CMK (cell line): ENCODE measurements around the gene CDH5.

Experiments used
- DNase-seq: peaks from one replicate; pipeline ENCODE4 v3.0.0-alpha.2; 2010; ENCODE audit warnings: low read depth

The CDH5 gene

DNA sequence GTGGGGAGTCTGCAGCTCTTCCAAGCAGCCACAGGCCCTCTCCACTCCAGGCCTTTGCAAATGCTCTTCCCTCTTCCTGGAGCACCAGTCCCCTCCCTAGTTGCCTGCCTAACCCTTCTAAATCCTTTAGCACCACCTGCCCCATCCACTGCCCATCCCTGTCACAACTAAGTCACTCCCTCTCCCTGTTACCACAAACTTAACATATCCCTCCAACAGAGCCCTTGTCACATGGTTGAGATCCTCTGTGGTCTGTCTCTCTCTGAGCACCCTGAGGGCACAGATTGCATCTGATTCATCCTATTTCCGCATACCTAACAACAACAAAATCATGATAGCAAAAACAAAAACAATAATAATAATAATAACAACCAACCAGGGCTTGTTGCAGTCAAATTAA lies 49.6 kb downstream of the CDH5 start:
- no peak for DNase-seq

DNA sequence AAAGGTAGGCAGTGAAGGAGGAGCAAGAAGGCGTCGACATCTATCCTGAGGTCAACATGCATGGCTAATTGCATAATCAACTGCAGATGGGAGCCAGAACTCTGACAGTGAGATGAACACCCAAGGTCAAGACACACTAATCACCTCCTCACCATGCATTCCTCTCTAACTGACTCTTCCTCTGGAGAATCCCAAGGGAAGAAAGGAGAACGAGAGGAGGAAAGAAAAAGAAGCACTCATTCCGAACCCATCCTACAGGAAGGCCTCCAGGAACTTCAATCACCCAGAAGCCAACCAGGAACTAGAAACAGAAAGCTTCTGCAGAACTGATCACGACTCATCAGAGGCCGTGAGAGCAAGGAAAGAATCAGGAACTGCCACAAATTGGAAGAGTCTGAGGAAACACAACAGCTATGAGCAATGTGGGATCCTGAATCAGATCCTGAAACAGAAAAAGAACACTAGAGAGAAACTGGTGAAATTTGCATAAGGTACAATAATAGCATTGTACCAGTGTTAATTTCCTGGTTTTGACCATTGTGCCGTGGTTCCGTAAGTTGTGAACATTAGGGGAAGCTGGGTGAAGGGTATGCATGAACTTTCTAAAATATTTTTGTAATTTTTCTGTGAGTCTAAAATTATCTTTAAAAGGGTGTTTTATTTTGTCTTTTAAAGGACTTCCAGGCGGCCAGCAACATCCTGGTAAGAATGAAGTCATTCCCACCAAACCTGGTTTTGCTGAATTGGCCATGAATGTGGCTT lies 50.6 kb downstream of the CDH5 start:
- DNase-seq = no peak

GRCh38 chr16:66418165-66418962 lies 51.9 kb downstream of the CDH5 start:
- DNase-seq = no peak

DNA sequence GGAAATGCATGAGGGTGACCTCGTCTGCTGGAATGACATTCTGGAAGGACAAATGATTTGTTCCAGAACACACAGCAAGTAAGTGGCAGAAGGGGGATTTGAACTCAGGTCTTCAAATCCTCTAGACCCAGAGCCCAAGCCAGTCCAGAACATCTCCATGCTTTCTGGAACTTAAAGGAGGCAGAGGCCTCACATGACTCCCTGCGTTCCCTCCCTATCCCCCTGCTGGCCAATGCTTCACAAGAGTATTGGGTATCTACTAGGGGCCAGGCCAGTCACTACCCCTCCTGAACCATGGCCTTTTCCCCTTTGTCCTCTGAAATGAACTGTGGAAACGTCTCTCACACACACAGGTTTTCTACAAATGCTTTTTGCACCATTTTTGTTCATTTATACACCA lies 53.0 kb downstream of the CDH5 start:
- DNase-seq = no peak

GRCh38 chr16:66420396-66420795 lies 53.9 kb downstream of the CDH5 start:
- DNase-seq = no peak

DNA sequence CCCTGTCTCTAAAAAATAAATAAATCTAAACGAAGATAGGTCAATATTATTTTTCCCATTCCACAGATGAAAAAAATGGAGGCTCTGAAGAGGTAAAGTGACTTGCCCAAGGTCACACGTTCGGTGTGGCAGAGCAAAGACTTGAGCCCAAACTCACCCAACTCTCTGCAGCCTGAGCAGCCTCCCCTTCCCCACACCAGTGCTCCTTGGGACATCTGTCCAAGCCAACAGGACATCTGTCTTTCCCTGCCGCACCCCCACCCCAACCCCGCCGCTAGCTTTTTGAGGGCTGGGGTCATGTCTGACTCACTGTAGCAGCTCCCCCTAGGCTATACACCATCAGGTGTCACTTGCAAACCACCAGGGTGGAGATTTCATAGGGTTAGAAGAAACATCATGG lies 55.4 kb downstream of the CDH5 start:
- DNase-seq = no peak

DNA sequence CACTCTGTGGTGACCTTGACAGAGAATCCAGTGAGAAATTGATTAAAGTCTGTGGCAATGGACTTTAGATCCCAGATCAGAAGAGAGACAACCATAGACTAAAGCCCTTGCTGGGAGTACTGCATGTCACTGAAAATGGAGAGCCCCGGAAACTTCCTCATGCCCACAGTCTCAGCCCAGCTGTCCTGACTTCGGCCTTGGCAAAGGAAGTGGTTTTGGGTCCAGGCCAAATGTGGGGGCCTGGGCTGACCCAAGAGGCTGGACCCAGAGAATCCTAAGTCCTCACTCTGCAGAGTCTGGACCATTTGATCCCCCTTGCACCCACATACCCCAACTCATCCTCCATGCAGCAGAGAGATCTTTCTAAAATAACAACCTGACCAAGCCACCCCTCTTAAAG lies 55.9 kb downstream of the CDH5 start:
- DNase-seq = no peak

DNA sequence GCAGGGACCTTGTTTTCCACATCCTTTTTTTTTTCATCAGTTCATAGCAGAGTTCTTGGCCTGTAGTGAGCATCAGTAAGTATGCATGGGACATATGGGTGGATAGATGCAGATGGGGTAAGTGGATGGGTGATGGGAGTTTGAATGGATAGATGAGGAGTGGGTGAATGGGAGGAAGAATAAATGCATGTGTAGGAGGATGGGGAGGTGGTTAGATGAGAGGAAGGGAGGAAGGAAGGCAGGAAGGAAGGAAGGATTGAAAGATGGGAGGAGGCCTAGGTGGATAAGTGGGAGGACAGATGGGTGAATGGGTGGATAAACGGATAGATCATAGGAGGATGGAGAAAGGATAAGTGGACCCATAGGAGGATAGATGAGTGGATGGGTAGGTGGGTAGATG lies 56.7 kb downstream of the CDH5 start:
- DNase-seq = no peak

DNA sequence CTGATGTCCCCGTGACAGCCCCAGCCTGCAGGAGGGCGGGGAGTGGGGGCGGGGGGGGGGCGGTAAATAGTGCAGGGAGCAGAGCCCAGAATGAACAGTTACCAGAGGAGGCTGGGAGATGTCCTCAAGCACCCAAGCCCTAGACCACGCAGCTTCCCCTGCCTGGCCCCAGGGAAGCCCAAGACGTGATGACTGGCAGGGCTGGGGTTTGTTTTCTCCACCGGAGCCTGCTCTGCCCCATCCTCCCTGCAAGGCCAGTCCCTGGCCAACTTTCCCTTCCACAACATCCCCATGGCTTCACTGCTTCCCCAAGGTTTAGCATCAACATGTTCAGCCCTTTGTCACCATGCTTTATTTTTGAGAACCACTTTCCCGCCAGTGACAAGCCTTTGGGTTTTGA lies 59.2 kb downstream of the CDH5 start:
- DNase-seq = no peak

- DNase-seq = no peak
Measured at GRCh38 chr16:66426112-66427035, 59.9 kb downstream of the CDH5 start.

GRCh38 chr16:66427036-66427860 lies 60.8 kb downstream of the CDH5 start, which contains the start of gene BEAN1:
Gene BEAN1, plus strand, starts transcription at chr16:66427295. Its CDS starts 10,382 bp downstream, at chr16:66437677.
- DNase-seq = no peak

GRCh38 chr16:66427871-66428681 lies 61.6 kb downstream of the CDH5 start:
- DNase-seq = no peak

DNA sequence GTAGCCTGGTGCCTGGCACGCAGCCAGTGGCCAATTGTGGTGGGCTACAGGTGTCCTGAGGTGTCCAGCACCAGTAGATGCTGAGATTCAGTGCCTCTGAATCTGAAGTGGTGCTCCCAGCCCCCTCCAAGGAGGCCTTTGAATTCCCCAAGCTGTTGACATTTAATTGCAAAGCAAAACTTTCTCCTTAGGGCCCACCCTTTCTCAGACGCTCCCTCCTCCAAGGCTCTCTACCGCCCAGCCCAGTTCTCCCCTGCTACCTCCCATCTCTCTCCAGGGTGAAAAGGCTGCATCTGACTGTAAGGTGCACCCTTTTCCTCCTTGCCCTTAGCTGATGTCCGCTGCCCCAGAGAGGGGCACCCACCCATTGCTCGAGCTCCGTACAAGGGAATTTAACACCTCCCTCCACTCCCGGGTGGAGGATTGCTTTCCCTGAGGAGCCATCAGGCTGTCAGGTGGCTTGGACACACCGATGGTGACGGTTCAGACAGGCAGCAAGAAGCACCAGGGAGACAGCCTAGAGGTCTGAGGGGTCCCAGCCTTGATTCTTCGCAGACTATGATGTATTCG lies 62.3 kb downstream of the CDH5 start:
- no peak for DNase-seq

GRCh38 chr16:66429290-66429962 lies 62.9 kb downstream of the CDH5 start:
- no peak for DNase-seq

DNA sequence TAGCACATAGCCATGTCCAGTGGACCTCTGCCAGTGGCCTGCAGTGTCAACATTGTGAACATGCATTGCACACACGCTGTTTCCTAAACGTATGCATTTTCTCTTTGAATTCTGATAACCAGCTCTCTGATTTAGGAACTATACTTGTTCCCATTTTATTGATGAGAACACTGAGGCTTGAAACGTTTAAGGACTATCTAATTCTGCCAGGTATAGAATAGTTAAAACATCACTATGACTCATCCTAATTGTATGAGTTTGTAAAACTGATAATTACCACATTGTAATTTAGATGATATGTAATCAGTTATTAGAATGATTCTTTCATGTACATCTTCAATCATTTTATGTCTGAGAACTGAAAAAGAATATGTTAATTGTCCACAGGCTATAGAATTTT lies 63.7 kb downstream of the CDH5 start:
- no peak for DNase-seq

GRCh38 chr16:66431760-66432159 lies 65.3 kb downstream of the CDH5 start:
- DNase-seq = no peak

DNA sequence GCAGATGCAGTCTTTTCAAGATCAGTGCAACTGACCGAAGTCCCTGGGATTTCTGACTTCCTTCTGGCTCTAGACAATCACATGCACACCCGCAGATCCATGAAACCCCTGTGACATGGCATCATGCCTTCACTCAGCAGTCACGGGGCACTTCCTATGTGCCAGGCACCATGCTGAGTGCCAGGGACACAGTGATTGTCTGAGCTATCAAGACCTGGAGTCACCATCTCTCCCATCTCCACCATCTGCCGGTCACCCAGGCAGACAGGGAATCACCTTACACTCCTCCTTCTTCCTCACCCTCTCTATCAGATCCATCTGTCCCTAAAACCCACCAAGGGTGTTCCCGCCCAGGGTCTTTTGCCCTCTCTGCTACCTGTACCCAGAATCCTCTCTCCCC lies 65.9 kb downstream of the CDH5 start:
- DNase-seq = no peak

GRCh38 chr16:66434619-66435430 lies 68.3 kb downstream of the CDH5 start:
- DNase-seq = no peak

DNA sequence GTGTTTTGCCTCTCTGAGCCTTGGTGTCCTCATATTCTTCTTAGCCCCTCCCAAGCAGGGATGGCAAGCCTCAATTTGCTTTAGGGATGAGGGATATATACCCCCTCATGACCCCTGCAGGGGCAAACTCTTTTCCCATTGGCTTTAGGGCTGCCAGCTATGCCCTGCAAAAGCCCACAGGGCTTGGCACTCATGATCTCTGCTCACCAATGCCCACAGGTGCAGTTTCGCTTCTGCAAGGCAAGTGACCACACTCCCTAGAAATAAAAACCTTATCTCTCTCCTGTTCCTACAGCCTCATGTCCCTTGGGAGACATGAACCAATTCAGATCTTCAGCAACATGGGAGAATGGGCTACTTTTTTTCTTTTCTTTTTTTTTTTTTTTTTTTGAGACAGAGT lies 69.4 kb downstream of the CDH5 start:
- no peak for DNase-seq
